GM18499 (cell line): ENCODE results near the gene BLNK.
"Not testable (repeated sequence)": the region's sequence is repeated elsewhere in the genome, so short reads cannot be mapped to it uniquely, and the experiment has no call there.

ENCODE experiments used
- ATAC-seq: cut with Tn5 transposase; IDR thresholded peaks from one replicate; pipeline ENCODE4 v1.9.1; 2021; ENCODE audit warnings: moderate number of reproducible peaks; ENCODE audit not compliant: insufficient read depth, unreplicated experiment

The BLNK gene

GRCh38 chr10:96271016-96271815 is at the start of gene BLNK:
BLNK (minus strand) TSS chr10:96271569; CDS start chr10:96271398, 171 bp downstream.
- ATAC-seq = peak; percentile 54

GRCh38 chr10:96319754-96320474 is 48.5 kb upstream of the BLNK start:
- ATAC-seq = no peak

- ATAC-seq = no peak
These were observed 45.9 kb upstream of the BLNK start for GRCh38 chr10:96317067-96317833.

GRCh38 chr10:96313344-96313743 is 42.0 kb upstream of the BLNK start:
- ATAC-seq = no peak

- ATAC-seq = no peak
These were observed 39.9 kb upstream of the BLNK start for GRCh38 chr10:96311180-96311715.

GRCh38 chr10:96310321-96310669 is 38.9 kb upstream of the BLNK start:
- no peak for ATAC-seq

GRCh38 chr10:96309628-96310320 is 38.4 kb upstream of the BLNK start:
- ATAC-seq = no peak

- ATAC-seq = not testable (repeated sequence)
These were observed 37.5 kb upstream of the BLNK start for GRCh38 chr10:96308854-96309253.

GRCh38 chr10:96306516-96306915 is 35.1 kb upstream of the BLNK start:
- ATAC-seq = no peak

- ATAC-seq = no peak
These were observed 33.6 kb upstream of the BLNK start for GRCh38 chr10:96305019-96305418.

- no peak for ATAC-seq
These were observed 32.9 kb upstream of the BLNK start, which contains the start of gene DNTT for GRCh38 chr10:96304230-96304629. DNTT (plus strand) TSS chr10:96304434; CDS start chr10:96304498, 64 bp downstream.

GRCh38 chr10:96301616-96302015 is 30.2 kb upstream of the BLNK start:
- no peak for ATAC-seq

- no peak for ATAC-seq
These were observed 28.0 kb upstream of the BLNK start for GRCh38 chr10:96299383-96299782.

- ATAC-seq = no peak
These were observed 27.0 kb upstream of the BLNK start for GRCh38 chr10:96298362-96298761.

- ATAC-seq = no peak
These were observed 26.1 kb upstream of the BLNK start for GRCh38 chr10:96297486-96297885.

GRCh38 chr10:96295475-96295874 is 24.1 kb upstream of the BLNK start:
- ATAC-seq = no peak

GRCh38 chr10:96292971-96293920 is 21.9 kb upstream of the BLNK start:
- no peak for ATAC-seq

- ATAC-seq = no peak
These were observed 19.2 kb upstream of the BLNK start for GRCh38 chr10:96290368-96291133.
